ENCODE results near the gene D2HGDH. TPM values are rescaled to one million over a fixed set of nuclear protein-coding genes. Genes with fewer than 3 reads are reported as not detected.
"Not testable (repeated sequence)": the region's sequence is repeated elsewhere in the genome, so short reads cannot be mapped to it uniquely, and the experiment has no call there.

The D2HGDH gene
- total RNA-seq, 1 experiment from 2014 or later = 7.4 TPM

- not testable (repeated sequence) for H3K4me1 ChIP-seq (replicated peaks); DNase-seq (ENCODE audit: low read depth in 1 of 2, low spot score in 2 of 2); H3K4me3 ChIP-seq
These were observed 57.0 kb downstream of the D2HGDH start for GRCh38 chr2:241791385-241791784.

GRCh38 chr2:241793385-241793784 is 59.0 kb downstream of the D2HGDH start:
- no peaks in the 10 kb centered on the region for H3K36me3 ChIP-seq
- H3K27me3 ChIP-seq (replicated peaks) = no peaks in the 10 kb centered on the region; the same call in 1 of the 2 replicates
- no peak overlapping the region for H3K27ac ChIP-seq
- H3K9me3 ChIP-seq (replicated peaks) = no peaks in the 10 kb centered on the region
- DNase-seq (ENCODE audit: low read depth in 1 of 2, low spot score in 2 of 2) = no peak
- H3K4me3 ChIP-seq = no peak overlapping the region
- H3K4me1 ChIP-seq (replicated peaks) = no peaks in the 10 kb centered on the region

More at GRCh38 chr2:241791385-241791784, 57.0 kb downstream of the D2HGDH start:
- H3K27ac ChIP-seq; H3K36me3 ChIP-seq; H3K9me3 ChIP-seq (replicated peaks); H3K27me3 ChIP-seq (replicated peaks): not testable (repeated sequence)

GRCh38 chr2:241794250-241794823 is 59.9 kb downstream of the D2HGDH start:
- no peaks in the 10 kb centered on the region; the same call in 1 of the 2 replicates for H3K27me3 ChIP-seq (replicated peaks)
- no peaks in the 10 kb centered on the region for H3K36me3 ChIP-seq
- peak in 1 of 2 experiments; percentile 35 for DNase-seq (ENCODE audit: low read depth in 1 of 2, low spot score in 2 of 2)
- no peak overlapping the region for H3K27ac ChIP-seq
- no peak overlapping the region for H3K4me3 ChIP-seq
- H3K9me3 ChIP-seq (replicated peaks) = no peaks in the 10 kb centered on the region
- H3K4me1 ChIP-seq (replicated peaks) = no peaks in the 10 kb centered on the region

- Histone ChIP-seq H3K9me3 (replicated peaks) (no peaks in the 10 kb centered on the region), H3K4me1 (replicated peaks) (no peaks in the 10 kb centered on the region), H3K4me3 (no peak overlapping the region), H3K27ac (no peak overlapping the region), H3K27me3 (replicated peaks) (no peaks in the 10 kb centered on the region; the same call in 1 of the 2 replicates), H3K36me3 (no peaks in the 10 kb centered on the region)
- DNase-seq (ENCODE audit: low read depth in 1 of 2, low spot score in 2 of 2) = no peak
These were observed 60.9 kb downstream of the D2HGDH start for GRCh38 chr2:241795021-241795999.

- Histone ChIP-seq H3K9me3 (replicated peaks) (no peaks in the 10 kb centered on the region), H3K27me3 (replicated peaks) (no peaks in the 10 kb centered on the region; the same call in 1 of the 2 replicates), H3K4me3 (no peak overlapping the region), H3K27ac (no peak overlapping the region), H3K4me1 (replicated peaks) (no peaks in the 10 kb centered on the region), H3K36me3 (no peaks in the 10 kb centered on the region)
- no peak for DNase-seq (ENCODE audit: low read depth in 1 of 2, low spot score in 2 of 2)
These were observed 61.8 kb downstream of the D2HGDH start for GRCh38 chr2:241796209-241796608.

GRCh38 chr2:241796610-241797138 is 62.2 kb downstream of the D2HGDH start:
- Histone ChIP-seq H3K4me1 (replicated peaks) (no peaks in the 10 kb centered on the region), H3K27ac (no peak overlapping the region), H3K4me3 (no peak overlapping the region), H3K9me3 (replicated peaks) (no peaks in the 10 kb centered on the region), H3K27me3 (replicated peaks) (no peaks in the 10 kb centered on the region; the same call in 1 of the 2 replicates), H3K36me3 (no peaks in the 10 kb centered on the region)
- peak in 1 of 2 experiments; percentile 38 for DNase-seq (ENCODE audit: low read depth in 1 of 2, low spot score in 2 of 2)

- H3K27ac ChIP-seq = no peak overlapping the region
- no peak overlapping the region for H3K4me3 ChIP-seq
- no peaks in the 10 kb centered on the region for H3K4me1 ChIP-seq (replicated peaks)
- H3K27me3 ChIP-seq (replicated peaks) = peaks cover 3% of the 10 kb centered on the region; the same call in 1 of the 2 replicates
- no peaks in the 10 kb centered on the region for H3K9me3 ChIP-seq (replicated peaks)
- DNase-seq (ENCODE audit: low read depth in 1 of 2, low spot score in 2 of 2) = peak in 1 of 2 experiments; percentile 39
- H3K36me3 ChIP-seq = no peaks in the 10 kb centered on the region
These were observed 63.1 kb downstream of the D2HGDH start for GRCh38 chr2:241797441-241798080.

GRCh38 chr2:241798081-241798630 is 63.7 kb downstream of the D2HGDH start:
- Histone ChIP-seq H3K36me3 (no peaks in the 10 kb centered on the region), H3K27ac (no peak overlapping the region), H3K9me3 (replicated peaks) (no peaks in the 10 kb centered on the region), H3K4me1 (replicated peaks) (peaks cover 3% of the 10 kb centered on the region), H3K4me3 (no peak overlapping the region), H3K27me3 (replicated peaks) (peaks cover 9% of the 10 kb centered on the region)
- DNase-seq (ENCODE audit: low read depth in 1 of 2, low spot score in 2 of 2) = no peak

- H3K9me3 ChIP-seq (replicated peaks) = 0 out of 2 replicates have a peak, but pooled peaks cover 4% of the 10 kb centered on the region
- H3K4me1 ChIP-seq (replicated peaks) = peaks cover 10% of the 10 kb centered on the region
- H3K4me3 ChIP-seq = no peak overlapping the region
- H3K27ac ChIP-seq = no peak overlapping the region
- no peaks in the 10 kb centered on the region for H3K36me3 ChIP-seq
- peak in 1 of 2 experiments; percentile 41 for DNase-seq (ENCODE audit: low read depth in 1 of 2, low spot score in 2 of 2)
- H3K27me3 ChIP-seq (replicated peaks) = peaks cover 16% of the 10 kb centered on the region
These were observed 64.4 kb downstream of the D2HGDH start for GRCh38 chr2:241798631-241799521.

- H3K27ac ChIP-seq = no peak overlapping the region
- DNase-seq (ENCODE audit: low read depth in 1 of 2, low spot score in 2 of 2) = peak in 1 of 2 experiments; percentile 40
- H3K4me3 ChIP-seq = no peak overlapping the region
- peaks cover 24% of the 10 kb centered on the region for H3K27me3 ChIP-seq (replicated peaks)
- peaks cover 18% of the 10 kb centered on the region for H3K4me1 ChIP-seq (replicated peaks)
- no peaks in the 10 kb centered on the region for H3K36me3 ChIP-seq
- 0 out of 2 replicates have a peak, but pooled peaks cover 4% of the 10 kb centered on the region for H3K9me3 ChIP-seq (replicated peaks)
These were observed 65.2 kb downstream of the D2HGDH start for GRCh38 chr2:241799522-241800197.

- H3K27ac ChIP-seq; H3K9me3 ChIP-seq (replicated peaks); H3K4me3 ChIP-seq; H3K36me3 ChIP-seq: not testable (repeated sequence)
- H3K27me3 ChIP-seq (replicated peaks) = peaks cover 26% of the 10 kb centered on the region
- DNase-seq (ENCODE audit: low read depth in 1 of 2, low spot score in 2 of 2) = peak in 1 of 2 experiments; percentile 38
- H3K4me1 ChIP-seq (replicated peaks) = peaks cover 20% of the 10 kb centered on the region
These were observed 65.9 kb downstream of the D2HGDH start for GRCh38 chr2:241800198-241800903.

All from SJSA1 (cell line).